HepG2 (cell line): ENCODE results near the gene TBX6.

ENCODE experiments used
- HDAC2 ChIP-seq: sonication (generic); formaldehyde crosslinking; IDR thresholded peaks from 2 replicates; pipeline ENCODE4 v1.4.0; 2020; ENCODE audit warnings: missing genetic modification reagents
- JUNB ChIP-seq: sonication (generic); formaldehyde crosslinking; IDR thresholded peaks from 2 replicates; pipeline ENCODE4 v1.8.0; 2022; ENCODE audit warnings: missing genetic modification reagents, mild to moderate bottlenecking, borderline replicate concordance
- MYC ChIP-seq: sonication (generic); formaldehyde crosslinking; IDR thresholded peaks from 2 replicates; pipeline ENCODE4 v1.9.0; 2021; ENCODE audit warnings: missing genetic modification reagents, borderline replicate concordance
- SMAD1 ChIP-seq: sonication (generic); formaldehyde crosslinking; IDR thresholded peaks from 2 replicates; pipeline ENCODE4 v1.4.0; 2020; ENCODE audit warnings: missing genetic modification reagents, low read depth, mild to moderate bottlenecking, borderline replicate concordance
- ZSCAN20 ChIP-seq: sonication (generic); formaldehyde crosslinking; IDR thresholded peaks from 2 replicates; pipeline ENCODE4 v1.4.0; 2020; ENCODE audit warnings: missing genetic modification reagents, mild to moderate bottlenecking, borderline replicate concordance
- TF ChIP-seq, protein P1 (sequence below): sonication (generic); formaldehyde crosslinking; IDR thresholded peaks from 2 replicates; pipeline ENCODE4 v1.5.0; 2020; ENCODE audit warnings: mild to moderate bottlenecking, missing genetic modification reagents, moderate library complexity
- TF ChIP-seq, protein P2 (sequence below): sonication (generic); formaldehyde crosslinking; IDR thresholded peaks from 2 replicates; pipeline ENCODE4 v1.4.0; 2020; ENCODE audit warnings: mild to moderate bottlenecking, missing genetic modification reagents
- TF ChIP-seq, protein P3 (sequence below): sonication (generic); formaldehyde crosslinking; IDR thresholded peaks from 2 replicates; pipeline ENCODE4 v1.8.0; 2022; ENCODE audit warnings: missing genetic modification reagents, low read depth, mild to moderate bottlenecking, borderline replicate concordance

DNA sequence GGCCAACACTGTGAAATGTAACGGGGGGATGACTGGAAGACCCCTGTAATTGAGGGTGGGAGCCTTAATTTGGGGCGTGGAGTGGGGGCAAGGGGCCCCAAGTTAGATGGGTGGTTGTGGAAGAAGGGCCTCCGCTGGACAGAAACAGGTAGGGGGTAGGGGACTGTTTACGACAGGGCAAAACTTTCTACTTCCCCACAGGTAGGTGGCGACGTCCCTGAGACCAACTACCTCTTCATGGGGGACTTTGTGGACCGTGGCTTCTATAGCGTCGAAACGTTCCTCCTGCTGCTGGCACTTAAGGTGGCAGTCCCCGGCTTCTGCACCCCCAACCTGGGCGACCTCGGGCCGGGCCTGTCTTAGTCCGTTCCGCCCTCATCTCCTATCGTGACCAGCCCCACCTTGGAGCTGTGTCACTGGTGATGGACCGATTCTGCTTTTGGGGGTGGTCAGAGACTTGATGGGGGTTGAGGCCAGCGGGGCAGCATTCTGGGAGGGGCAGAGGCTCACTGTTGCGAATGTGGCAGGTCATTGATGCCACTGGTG, 9.1 kb downstream of the TBX6 start:
- TF ChIP-seq, protein P1, sequence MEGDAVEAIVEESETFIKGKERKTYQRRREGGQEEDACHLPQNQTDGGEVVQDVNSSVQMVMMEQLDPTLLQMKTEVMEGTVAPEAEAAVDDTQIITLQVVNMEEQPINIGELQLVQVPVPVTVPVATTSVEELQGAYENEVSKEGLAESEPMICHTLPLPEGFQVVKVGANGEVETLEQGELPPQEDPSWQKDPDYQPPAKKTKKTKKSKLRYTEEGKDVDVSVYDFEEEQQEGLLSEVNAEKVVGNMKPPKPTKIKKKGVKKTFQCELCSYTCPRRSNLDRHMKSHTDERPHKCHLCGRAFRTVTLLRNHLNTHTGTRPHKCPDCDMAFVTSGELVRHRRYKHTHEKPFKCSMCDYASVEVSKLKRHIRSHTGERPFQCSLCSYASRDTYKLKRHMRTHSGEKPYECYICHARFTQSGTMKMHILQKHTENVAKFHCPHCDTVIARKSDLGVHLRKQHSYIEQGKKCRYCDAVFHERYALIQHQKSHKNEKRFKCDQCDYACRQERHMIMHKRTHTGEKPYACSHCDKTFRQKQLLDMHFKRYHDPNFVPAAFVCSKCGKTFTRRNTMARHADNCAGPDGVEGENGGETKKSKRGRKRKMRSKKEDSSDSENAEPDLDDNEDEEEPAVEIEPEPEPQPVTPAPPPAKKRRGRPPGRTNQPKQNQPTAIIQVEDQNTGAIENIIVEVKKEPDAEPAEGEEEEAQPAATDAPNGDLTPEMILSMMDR: peak; percentile 44
- no peak for TF ChIP-seq SMAD1 (CRISPR knock-in tag)
- TF ChIP-seq JUNB: no peak
- no peak for TF ChIP-seq HDAC2 (CRISPR knock-in tag)
- TF ChIP-seq, protein P2, sequence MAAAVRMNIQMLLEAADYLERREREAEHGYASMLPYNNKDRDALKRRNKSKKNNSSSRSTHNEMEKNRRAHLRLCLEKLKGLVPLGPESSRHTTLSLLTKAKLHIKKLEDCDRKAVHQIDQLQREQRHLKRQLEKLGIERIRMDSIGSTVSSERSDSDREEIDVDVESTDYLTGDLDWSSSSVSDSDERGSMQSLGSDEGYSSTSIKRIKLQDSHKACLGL (CRISPR knock-in tag): no peak
- TF ChIP-seq, protein P3, sequence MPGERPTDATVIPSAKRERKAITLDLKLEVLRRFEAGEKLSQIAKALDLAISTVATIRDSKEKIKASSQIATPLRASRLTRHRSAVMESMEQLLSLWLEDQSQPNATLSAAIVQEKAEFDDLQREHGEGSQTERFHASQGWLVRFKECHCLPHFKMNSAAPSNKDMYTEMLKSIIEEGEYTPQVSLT (CRISPR knock-in tag): no peak
- no peak for TF ChIP-seq ZSCAN20 (CRISPR knock-in tag)
- no peak for TF ChIP-seq MYC (CRISPR knock-in tag)
